Activated T-helper 1 cell treated with anti-CD3 and anti-CD28 coated beads, Interleukin-12 subunit alpha, Interleukin-12 subunit beta, Interleukin-2, Interleukin-4 antibody, amounts not matched to agents 30 ng/mL and 10 ng/mL and 1 ng/mL, durations not matched to agents 14 hours and 24 hours and 36 hours (primary cell): ENCODE results near the gene ADAM15. TPM values are rescaled to one million over a fixed set of nuclear protein-coding genes. Genes with fewer than 3 reads are reported as not detected.

Experiments
- DNase-seq: peaks from one replicate; pipeline ENCODE4 v3.0.0; 2021; ENCODE audit warnings: low spot score
- H3K27ac Mint-ChIP-seq: one replicate; pipeline ENCODE4 v1.8.0; 2021; ENCODE audit warnings: mild to moderate bottlenecking, mixed read lengths
- H3K27me3 Mint-ChIP-seq: one replicate; pipeline ENCODE4 v1.8.0; 2022; ENCODE audit warnings: mild to moderate bottlenecking, moderate library complexity, mixed read lengths; ENCODE audit not compliant: insufficient read depth
- H3K36me3 Mint-ChIP-seq: one replicate; pipeline ENCODE4 v1.8.0; 2021; ENCODE audit warnings: low read depth, mixed read lengths
- H3K4me1 Mint-ChIP-seq: one replicate; pipeline ENCODE4 v1.8.0; 2021; ENCODE audit warnings: low read depth, mixed read lengths
- H3K4me3 Mint-ChIP-seq: one replicate; pipeline ENCODE4 v1.8.0; 2021; ENCODE audit warnings: mild to moderate bottlenecking, moderate library complexity, mixed read lengths
- H3K9me3 Mint-ChIP-seq: one replicate; pipeline ENCODE4 v1.8.0; 2021; ENCODE audit warnings: mixed read lengths
- intact Hi-C: fragments of 100-400 bp; cut with micrococcal nuclease; formaldehyde crosslinking; loops from one replicate; pipeline ENCODE4 v1.15.1; 2024
- total RNA-seq: library from RNA; stranded (reverse); gene quantifications from 2 replicates; pipeline ENCODE4 v1.2.3, GENCODE V29; 2022

Gene ADAM15
- total RNA-seq, 1 donor from 2014 or later = 82.9 TPM

DNA sequence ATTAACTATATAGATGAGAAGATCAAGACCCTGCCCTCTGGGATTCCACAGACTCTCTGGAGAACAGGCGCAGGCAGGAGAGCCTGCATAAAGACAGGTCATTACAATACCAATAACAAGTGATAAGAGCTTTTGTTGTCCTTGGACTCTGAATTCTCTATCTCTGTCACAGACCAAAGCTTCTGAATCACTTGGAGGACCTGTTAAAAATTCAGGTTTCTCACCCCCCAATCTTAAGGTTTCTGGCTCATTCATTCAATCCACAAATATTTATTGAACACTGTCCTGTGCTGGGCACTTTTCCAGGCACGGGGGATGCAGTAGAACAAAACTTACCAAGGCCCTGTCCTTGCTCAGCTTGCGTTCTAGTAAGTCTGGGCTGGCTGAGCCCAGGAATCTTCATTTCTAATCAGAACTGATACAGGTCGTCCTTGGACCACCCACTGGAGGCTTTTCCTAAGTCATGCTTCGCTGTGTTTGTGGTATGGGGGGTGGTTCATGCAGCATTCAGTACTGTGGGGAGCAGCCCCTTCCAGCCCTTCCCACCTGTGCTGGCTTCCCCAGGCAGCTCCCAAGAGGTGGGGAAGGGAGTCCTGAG, 13.8 kb downstream of the ADAM15 start:
- no peak for DNase-seq
- Mint-ChIP-seq H3K36me3 (peaks cover 10% of the 10 kb centered on the region), H3K4me3 (peak overlapping the region; percentile 93), H3K9me3 (no peaks in the 10 kb centered on the region), H3K27me3 (no peaks in the 10 kb centered on the region), H3K27ac (no peak overlapping the region), H3K4me1 (peaks cover 31% of the 10 kb centered on the region)
- intact Hi-C loops = loop anchor here (1.0 to 5.0 kb wide), 2 partner anchors 13 to 458 kb away; partner anchors contain the start of genes ADAR and EFNA3

DNA sequence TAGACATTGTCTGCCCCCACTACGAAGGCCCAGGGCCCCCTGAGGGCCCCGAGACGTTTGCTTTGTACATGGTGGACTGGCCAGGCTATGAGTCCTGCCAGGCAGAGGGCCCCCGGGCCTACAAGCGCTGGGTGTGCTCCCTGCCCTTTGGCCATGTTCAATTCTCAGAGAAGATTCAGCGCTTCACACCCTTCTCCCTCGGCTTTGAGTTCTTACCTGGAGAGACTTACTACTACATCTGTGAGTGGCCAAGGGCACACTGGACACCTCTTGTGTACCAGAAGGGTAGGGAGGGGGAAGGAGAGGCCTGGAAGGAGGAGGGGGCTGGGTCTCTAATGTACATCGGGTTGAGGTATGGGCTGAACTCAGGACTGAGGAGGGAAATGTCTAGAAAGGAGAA, 15.7 kb downstream of the ADAM15 start:
- Mint-ChIP-seq H3K9me3 (no peaks in the 10 kb centered on the region), H3K27ac (no peak overlapping the region), H3K4me3 (no peak overlapping the region), H3K36me3 (peaks cover 7% of the 10 kb centered on the region), H3K27me3 (no peaks in the 10 kb centered on the region), H3K4me1 (peaks cover 29% of the 10 kb centered on the region)
- DNase-seq = no peak
- intact Hi-C loops = no loop called here

DNA sequence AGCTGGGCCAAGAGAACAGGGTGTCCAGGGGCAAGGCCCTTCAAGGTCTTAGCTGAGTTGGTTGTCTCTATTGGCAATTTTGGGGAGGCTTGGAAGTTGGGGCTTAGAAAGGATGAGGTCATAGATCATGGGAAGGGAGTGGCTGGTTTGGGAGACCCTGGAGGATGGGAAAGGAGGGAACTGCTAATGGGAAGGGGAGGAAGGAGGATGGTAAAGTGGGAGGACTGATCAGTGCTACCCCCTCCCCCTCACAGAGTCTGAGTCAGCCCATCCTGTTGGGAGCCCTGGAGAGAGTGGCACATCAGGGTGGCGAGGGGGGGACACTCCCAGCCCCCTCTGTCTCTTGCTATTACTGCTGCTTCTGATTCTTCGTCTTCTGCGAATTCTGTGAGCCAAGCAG, 17.5 kb downstream of the ADAM15 start:
- Mint-ChIP-seq H3K4me1 (peaks cover 28% of the 10 kb centered on the region), H3K36me3 (peaks cover 7% of the 10 kb centered on the region), H3K9me3 (no peaks in the 10 kb centered on the region), H3K4me3 (no peak overlapping the region), H3K27me3 (peaks cover 2% of the 10 kb centered on the region), H3K27ac (peak overlapping the region; percentile 42)
- DNase-seq = no peak
- intact Hi-C loops = no loop called here

DNA sequence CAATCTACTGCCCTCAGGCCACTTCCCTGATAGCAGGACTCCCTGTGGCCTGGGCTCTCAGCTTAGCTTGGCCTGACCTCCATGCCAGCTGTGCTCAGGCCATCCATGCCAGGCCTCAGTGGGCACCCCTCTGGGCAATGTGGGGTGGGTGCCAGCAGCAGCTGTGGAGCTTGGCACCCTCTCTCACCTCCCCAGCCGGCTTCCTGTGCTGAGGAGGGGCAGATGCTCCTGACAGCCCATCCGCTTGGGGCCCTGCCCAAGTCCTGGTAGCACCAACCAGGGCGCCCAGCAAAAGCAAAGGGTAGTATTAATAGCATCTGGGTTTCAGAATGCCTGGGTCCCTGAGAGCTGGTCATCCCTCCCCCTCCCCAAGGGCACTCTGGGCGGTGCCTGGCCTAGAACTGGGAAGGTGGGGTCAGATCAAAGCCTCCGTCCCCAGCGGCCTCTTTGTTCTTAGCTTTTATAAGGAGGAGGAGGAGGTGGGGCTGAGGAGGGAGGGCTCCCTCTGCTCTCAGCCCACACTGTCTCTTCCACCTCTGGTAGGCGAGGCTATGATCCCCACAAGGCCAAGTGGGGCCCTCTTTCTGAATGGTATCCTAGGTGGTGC, 18.5 kb downstream of the ADAM15 start:
- H3K4me1 Mint-ChIP-seq = peaks cover 26% of the 10 kb centered on the region
- peaks cover 7% of the 10 kb centered on the region for H3K36me3 Mint-ChIP-seq
- H3K4me3 Mint-ChIP-seq = no peak overlapping the region
- intact Hi-C loops = no loop called here
- DNase-seq = no peak
- H3K27ac Mint-ChIP-seq = no peak overlapping the region
- peaks cover 2% of the 10 kb centered on the region for H3K27me3 Mint-ChIP-seq
- no peaks in the 10 kb centered on the region for H3K9me3 Mint-ChIP-seq

DNA sequence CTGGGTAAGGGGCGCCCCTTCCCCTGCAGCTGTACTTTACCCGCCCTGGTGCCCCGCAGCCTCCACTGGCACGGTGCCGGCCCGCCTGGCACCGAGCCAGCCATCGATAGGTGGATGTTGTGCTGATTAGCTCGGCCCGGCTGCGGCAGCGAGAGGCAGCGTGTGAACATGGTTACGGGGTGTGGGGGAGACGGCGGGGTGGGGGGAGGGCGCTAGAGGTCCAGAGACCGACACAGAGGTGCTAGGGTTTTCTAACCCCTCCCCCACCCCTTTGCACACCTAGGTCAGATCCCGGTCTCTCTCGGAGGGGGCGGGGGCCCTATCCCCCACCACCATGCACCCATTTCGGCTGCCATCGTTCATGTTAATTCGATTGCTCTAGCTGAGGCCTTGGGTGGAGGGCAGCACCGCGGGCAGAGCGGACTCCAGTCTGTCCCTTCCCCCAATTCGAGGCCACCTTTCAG, 19.1 kb downstream of the ADAM15 start:
- H3K9me3 Mint-ChIP-seq = no peaks in the 10 kb centered on the region
- DNase-seq = no peak
- H3K4me3 Mint-ChIP-seq = no peak overlapping the region
- no peak overlapping the region for H3K27ac Mint-ChIP-seq
- peaks cover 7% of the 10 kb centered on the region for H3K36me3 Mint-ChIP-seq
- peaks cover 2% of the 10 kb centered on the region for H3K27me3 Mint-ChIP-seq
- peaks cover 20% of the 10 kb centered on the region for H3K4me1 Mint-ChIP-seq
- intact Hi-C loops = no loop called here

DNA sequence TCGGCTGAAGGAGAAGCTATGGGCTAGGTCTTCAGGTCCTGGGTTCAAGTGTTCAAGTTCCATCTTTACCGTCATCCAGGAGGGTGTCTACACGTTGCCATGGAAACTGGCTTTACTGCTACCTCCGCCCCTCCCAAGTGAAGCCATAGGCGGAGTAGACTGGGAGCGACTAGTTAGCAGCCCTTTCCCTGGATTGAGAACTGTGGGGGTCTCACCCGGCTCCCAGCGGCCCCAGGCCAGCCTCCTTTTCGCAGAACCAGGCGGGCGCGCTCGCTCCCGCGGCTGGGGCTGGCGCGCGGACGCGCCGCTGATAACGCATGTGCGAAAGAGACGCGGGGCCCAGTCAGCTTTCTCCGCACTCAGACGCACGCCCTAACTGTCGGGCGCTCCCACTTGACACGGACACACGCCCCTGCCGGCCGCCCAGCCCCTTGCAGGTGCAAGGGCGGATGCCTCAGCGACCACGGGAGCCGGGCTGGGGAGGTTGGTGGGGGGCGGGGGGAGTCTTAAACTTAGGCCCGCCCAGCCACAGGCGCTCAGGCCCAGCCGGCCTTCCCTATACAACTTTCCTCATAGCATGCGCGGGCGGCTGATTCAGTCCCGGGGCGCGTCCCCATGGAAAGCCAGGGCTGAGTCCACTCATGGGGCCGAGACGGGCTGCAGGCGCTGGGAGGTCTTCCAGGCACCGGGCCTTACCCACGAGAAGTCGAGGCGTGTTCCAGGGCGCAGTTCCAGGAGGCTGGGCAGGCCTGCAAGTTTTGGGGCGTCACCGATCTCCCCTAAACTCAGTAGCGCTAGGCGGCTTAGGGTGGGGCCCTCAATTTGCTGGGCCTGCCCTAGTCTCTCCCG, 19.8 kb downstream of the ADAM15 start:
- H3K9me3 Mint-ChIP-seq = no peaks in the 10 kb centered on the region
- intact Hi-C loops = loop anchor here (1.0 kb wide), 2 partner anchors 8 to 10 kb away; partner anchors contain the start of gene EFNA4
- H3K27me3 Mint-ChIP-seq = peaks cover 2% of the 10 kb centered on the region
- peaks cover 7% of the 10 kb centered on the region for H3K36me3 Mint-ChIP-seq
- peak; percentile 66 for DNase-seq
- no peak overlapping the region for H3K27ac Mint-ChIP-seq
- H3K4me3 Mint-ChIP-seq = peak overlapping the region; percentile 29
- H3K4me1 Mint-ChIP-seq = peaks cover 20% of the 10 kb centered on the region

DNA sequence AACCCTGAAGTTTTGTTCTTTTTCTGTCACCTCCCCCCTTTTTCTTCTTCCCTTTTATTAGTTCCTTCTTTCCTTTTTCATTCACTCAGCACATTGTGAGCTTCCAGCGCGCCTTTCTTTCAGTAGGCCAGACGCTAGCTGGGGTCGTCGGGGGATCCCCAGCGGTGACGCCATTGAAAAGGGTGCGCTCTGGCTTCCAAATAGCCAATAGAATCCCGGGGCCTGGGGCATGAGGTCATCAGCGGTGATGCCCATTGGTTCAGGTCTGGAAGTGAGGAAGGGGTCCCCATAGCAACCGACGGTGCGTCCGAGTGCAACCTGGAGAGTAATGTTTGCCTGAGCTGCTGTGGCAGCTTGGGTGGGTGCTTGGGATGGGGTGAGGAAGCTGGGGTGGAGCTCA, 20.6 kb downstream of the ADAM15 start:
- DNase-seq = no peak
- H3K36me3 Mint-ChIP-seq = peaks cover 6% of the 10 kb centered on the region
- H3K4me1 Mint-ChIP-seq = peaks cover 20% of the 10 kb centered on the region
- H3K4me3 Mint-ChIP-seq = peak overlapping the region; percentile 29
- intact Hi-C loops = loop anchor here (1.0 kb wide), 2 partner anchors 8 to 10 kb away; partner anchors contain the start of gene EFNA4
- no peak overlapping the region for H3K27ac Mint-ChIP-seq
- peaks cover 2% of the 10 kb centered on the region for H3K27me3 Mint-ChIP-seq
- no peaks in the 10 kb centered on the region for H3K9me3 Mint-ChIP-seq

DNA sequence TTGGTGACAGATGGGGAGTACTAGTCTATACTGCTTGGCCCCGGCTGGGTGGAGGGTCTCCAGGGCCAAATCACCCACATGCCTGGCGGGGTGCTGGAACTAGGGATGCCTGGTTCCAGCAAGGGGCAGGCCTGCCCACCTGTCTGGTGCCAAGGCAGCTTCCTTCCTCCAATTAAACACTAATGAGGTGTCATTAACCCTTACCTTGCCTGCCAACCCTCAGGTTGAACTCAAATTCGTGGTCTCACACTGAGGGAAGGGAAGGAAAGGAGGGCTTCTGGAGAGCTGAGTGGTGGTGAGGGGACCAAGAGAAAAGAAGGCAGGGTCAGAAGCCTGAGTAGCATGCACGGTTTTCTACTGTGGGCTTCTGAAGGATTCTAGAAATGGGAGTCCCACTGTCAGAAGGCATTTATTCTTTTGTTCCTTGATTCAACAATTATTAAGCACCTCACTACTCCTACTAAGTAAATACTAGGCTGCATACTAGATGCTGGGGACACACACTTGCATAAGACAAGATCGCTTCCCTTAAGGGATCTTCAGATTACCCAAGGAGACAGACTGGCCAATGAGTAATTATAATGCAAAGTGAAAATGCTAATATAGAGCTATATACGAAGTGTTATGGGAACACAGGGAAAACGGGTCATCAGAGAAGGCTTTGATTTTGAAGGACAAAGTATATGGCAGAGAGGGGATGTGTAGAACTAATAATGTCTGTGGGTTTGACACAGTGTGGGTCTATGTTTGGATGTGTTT, 21.6 kb downstream of the ADAM15 start:
- peaks cover 6% of the 10 kb centered on the region for H3K27me3 Mint-ChIP-seq
- no peak overlapping the region for H3K4me3 Mint-ChIP-seq
- DNase-seq = no peak
- peaks cover 24% of the 10 kb centered on the region for H3K4me1 Mint-ChIP-seq
- intact Hi-C loops = no loop called here
- no peak overlapping the region for H3K27ac Mint-ChIP-seq
- no peaks in the 10 kb centered on the region for H3K9me3 Mint-ChIP-seq
- peaks cover 4% of the 10 kb centered on the region for H3K36me3 Mint-ChIP-seq

DNA sequence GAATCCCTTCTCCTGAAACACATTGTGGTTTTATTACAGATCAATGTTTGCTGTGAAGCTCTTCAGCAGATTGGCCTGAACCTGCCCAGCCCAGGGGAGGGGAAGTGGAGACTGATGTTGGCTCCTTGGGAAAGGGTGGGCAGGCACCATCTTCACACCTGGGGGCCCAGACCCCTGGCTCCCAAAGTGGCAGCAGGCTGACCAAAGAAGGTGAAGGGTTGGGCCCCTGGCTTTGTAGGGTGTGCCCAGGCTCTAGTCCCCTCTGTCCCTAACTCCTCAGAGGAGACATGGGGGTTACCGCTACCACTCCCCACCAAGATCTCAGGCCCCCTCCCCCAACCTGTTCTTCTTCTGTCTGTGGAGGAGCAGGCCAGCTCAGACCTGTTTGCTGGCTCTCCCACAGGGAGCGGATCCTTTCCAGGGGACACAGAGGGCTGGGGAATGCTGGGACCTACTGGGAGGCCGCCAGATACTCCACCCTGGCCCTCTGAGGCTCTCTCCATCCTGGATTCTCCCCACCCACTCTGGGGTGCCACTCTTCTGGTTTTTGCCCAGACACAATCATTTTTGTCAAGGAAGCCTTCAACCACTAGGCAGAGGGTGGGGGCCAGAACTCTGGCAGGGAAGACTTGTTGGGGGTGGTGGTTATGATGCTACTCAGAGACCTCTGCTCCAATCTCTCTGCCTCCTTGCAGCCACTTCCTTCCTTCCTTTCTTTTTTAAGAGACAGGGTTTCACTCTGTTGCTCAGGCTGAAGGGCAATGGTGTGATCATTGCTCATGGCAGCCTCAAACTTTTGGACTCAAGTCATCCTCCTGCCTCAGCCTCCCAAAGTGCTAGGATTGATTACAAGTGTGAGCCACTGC, 22.5 kb downstream of the ADAM15 start:
- H3K27me3 Mint-ChIP-seq = peaks cover 14% of the 10 kb centered on the region
- peaks cover 4% of the 10 kb centered on the region for H3K36me3 Mint-ChIP-seq
- H3K9me3 Mint-ChIP-seq = no peaks in the 10 kb centered on the region
- DNase-seq = no peak
- no peak overlapping the region for H3K4me3 Mint-ChIP-seq
- no peak overlapping the region for H3K27ac Mint-ChIP-seq
- intact Hi-C loops = no loop called here
- H3K4me1 Mint-ChIP-seq = peaks cover 27% of the 10 kb centered on the region

DNA sequence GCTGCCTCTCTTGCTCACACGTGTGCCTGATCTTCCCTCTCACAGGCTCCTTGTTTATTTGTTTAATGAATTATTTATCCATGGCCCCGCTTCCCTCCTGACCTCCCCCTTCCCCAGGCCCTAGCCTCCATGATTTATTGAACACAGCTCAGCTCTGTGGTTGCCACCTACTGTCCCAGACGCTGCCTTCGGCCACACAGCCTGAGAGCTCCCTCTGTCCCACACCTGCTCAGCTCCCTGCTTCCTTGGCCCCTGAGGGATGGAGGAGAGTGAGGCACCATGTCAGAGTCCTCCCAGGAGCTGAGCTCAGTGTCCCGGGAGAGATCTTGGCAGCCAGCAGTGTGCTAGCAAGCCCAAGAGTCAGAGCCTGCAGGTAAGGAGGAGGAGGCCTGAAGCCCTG, 24.4 kb downstream of the ADAM15 start:
- Mint-ChIP-seq H3K36me3 (no peaks in the 10 kb centered on the region), H3K9me3 (no peaks in the 10 kb centered on the region), H3K27me3 (peaks cover 29% of the 10 kb centered on the region), H3K4me3 (no peak overlapping the region), H3K4me1 (peaks cover 35% of the 10 kb centered on the region), H3K27ac (no peak overlapping the region)
- DNase-seq = no peak
- intact Hi-C loops = no loop called here

DNA sequence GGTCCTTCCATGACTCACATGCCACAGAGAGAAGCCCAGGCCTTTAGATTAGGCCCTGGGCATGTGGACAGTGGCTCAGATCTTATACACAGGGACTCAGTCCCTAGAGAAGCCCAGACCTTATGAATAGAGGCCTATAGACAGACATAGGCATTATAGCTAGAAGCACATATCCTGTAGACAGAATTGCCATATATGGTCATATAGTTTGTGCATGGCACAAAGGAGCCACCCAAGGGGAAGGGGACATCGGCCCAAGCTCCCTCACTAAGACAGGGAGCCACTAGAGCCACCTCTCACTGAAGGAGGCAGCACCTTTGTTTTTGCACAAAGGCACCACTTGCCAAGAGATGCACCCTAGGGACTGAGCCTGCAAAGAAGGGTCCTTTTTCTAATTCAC, 25.3 kb downstream of the ADAM15 start:
- DNase-seq = no peak
- H3K27ac Mint-ChIP-seq = no peak overlapping the region
- no peak overlapping the region for H3K4me3 Mint-ChIP-seq
- H3K9me3 Mint-ChIP-seq = no peaks in the 10 kb centered on the region
- H3K36me3 Mint-ChIP-seq = peaks cover under 1% of the 10 kb centered on the region
- H3K4me1 Mint-ChIP-seq = peaks cover 39% of the 10 kb centered on the region
- intact Hi-C loops = no loop called here
- H3K27me3 Mint-ChIP-seq = peaks cover 34% of the 10 kb centered on the region

DNA sequence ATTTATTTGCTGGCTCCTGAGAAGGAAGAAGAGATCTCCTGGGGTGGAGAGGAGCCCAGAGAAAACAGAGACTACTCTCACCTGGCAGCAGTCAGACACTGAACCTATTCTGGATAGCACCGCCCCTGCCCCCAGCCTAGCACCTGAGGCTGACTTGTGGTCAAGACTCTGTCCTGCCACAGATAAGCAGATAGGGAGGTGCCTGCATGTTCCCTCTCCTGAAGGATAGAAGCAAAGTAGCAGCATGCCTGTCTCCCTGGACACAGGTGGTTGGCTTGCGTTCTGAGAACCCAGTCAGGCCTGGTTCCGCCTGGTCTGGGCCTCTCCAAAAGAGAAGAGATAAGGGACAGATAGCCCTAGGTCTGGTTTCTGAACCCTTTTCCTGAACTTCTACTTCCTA, 26.2 kb downstream of the ADAM15 start:
- Mint-ChIP-seq H3K27me3 (peaks cover 40% of the 10 kb centered on the region), H3K4me3 (no peak overlapping the region), H3K4me1 (peaks cover 40% of the 10 kb centered on the region), H3K9me3 (no peaks in the 10 kb centered on the region), H3K27ac (no peak overlapping the region), H3K36me3 (peaks cover 4% of the 10 kb centered on the region)
- intact Hi-C loops = no loop called here
- DNase-seq = no peak
